ENCODE measurements around the gene LRP8.

The LRP8 gene

DNA sequence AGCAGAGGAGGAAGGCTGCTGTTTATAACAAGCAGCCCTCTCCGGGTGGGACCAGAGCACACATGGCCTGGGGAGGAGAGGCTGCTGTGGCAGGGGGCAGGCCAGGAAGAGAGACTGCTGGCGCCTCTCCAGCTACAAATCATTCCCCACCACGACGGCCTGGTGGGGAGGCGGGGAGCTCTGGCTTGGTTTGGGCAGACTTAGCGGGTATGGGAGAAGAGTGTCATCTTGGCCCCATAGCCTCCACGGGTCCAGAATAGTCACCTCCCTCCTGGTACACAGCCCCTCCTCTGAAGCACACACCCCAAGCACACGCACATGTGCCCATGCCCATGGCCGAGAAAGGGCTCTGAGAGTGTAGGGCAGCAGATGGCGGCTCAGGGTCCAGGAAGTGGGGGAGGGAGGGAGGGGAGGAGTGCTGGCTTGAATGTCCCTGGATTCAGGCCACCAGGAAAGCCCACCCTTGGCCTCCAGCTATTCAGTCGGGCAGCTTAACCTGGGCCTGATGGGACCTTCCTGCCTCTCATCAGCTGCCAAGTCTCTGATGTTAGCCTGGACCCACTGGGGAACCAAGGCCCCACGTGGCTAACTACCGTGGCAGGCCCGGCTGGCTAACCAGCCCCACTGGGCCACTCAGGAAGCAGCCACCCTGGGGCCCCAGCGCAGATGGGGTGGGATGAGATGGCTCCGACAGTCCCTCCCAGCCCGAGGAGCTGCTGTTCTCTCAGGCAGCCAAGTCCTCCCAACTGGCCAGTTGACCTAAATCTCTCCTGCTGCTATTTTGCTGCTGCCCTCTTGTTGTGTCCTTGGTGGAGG, 10.9 kb downstream of the LRP8 start:
- no peak for DNase-seq (ENCODE audit: extremely low read depth, insufficient read length)
- Histone ChIP-seq H3K27me3 (replicated peaks; ENCODE audit: control insufficient read depth, insufficient read depth, low read length) (no peaks in the 10 kb centered on the region), H3K4me3 (replicated peaks; ENCODE audit: low read depth, low read length) (no peak overlapping the region), H3K36me3 (ENCODE audit: control insufficient read depth, insufficient read depth, low read length) (peaks cover 37% of the 10 kb centered on the region)
- TF ChIP-seq, protein P1, sequence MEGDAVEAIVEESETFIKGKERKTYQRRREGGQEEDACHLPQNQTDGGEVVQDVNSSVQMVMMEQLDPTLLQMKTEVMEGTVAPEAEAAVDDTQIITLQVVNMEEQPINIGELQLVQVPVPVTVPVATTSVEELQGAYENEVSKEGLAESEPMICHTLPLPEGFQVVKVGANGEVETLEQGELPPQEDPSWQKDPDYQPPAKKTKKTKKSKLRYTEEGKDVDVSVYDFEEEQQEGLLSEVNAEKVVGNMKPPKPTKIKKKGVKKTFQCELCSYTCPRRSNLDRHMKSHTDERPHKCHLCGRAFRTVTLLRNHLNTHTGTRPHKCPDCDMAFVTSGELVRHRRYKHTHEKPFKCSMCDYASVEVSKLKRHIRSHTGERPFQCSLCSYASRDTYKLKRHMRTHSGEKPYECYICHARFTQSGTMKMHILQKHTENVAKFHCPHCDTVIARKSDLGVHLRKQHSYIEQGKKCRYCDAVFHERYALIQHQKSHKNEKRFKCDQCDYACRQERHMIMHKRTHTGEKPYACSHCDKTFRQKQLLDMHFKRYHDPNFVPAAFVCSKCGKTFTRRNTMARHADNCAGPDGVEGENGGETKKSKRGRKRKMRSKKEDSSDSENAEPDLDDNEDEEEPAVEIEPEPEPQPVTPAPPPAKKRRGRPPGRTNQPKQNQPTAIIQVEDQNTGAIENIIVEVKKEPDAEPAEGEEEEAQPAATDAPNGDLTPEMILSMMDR (IDR thresholded peaks at IDR 0.05; ENCODE audit: insufficient read depth, low read length, poor library complexity, severe bottlenecking) = no peak

GRCh38 chr1:53316424-53316765, 11.5 kb downstream of the LRP8 start:
- no peak overlapping the region for H3K4me3 ChIP-seq (replicated peaks; ENCODE audit: low read depth, low read length)
- TF ChIP-seq, protein P1 (IDR thresholded peaks at IDR 0.05; ENCODE audit: insufficient read depth, low read length, poor library complexity, severe bottlenecking) = no peak
- H3K36me3 ChIP-seq (ENCODE audit: control insufficient read depth, insufficient read depth, low read length) = peaks cover 33% of the 10 kb centered on the region
- H3K27me3 ChIP-seq (replicated peaks; ENCODE audit: control insufficient read depth, insufficient read depth, low read length) = no peaks in the 10 kb centered on the region
- no peak for DNase-seq (ENCODE audit: extremely low read depth, insufficient read length)

GRCh38 chr1:53315456-53316423, 12.1 kb downstream of the LRP8 start:
- peaks cover 31% of the 10 kb centered on the region for H3K36me3 ChIP-seq (ENCODE audit: control insufficient read depth, insufficient read depth, low read length)
- no peaks in the 10 kb centered on the region for H3K27me3 ChIP-seq (replicated peaks; ENCODE audit: control insufficient read depth, insufficient read depth, low read length)
- no peak for DNase-seq (ENCODE audit: extremely low read depth, insufficient read length)
- no peak overlapping the region for H3K4me3 ChIP-seq (replicated peaks; ENCODE audit: low read depth, low read length)
- TF ChIP-seq, protein P1 (IDR thresholded peaks at IDR 0.05; ENCODE audit: insufficient read depth, low read length, poor library complexity, severe bottlenecking) = no peak

DNA sequence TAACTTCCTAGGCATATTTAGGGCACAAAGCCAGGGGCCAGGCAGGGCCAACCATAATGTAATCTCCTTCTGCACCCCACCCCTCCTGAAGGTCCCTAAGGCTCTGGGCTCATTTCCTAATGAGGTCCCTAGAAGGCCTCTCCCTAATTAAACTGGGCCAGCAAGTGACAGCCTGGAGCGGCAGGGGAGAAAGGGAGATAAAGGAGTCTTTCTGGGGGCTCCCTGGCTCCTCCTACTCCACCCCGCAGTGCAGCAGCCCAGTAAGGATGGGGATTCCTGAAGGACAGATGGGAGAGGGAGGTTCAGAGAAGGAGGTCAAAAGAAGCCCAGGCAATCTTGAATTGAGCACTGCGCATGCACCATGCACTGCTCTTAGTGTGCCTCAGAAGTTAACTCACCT, 12.8 kb downstream of the LRP8 start:
- Histone ChIP-seq H3K27me3 (replicated peaks; ENCODE audit: control insufficient read depth, insufficient read depth, low read length) (no peaks in the 10 kb centered on the region), H3K36me3 (ENCODE audit: control insufficient read depth, insufficient read depth, low read length) (peaks cover 26% of the 10 kb centered on the region), H3K4me3 (replicated peaks; ENCODE audit: low read depth, low read length) (no peak overlapping the region)
- TF ChIP-seq, protein P1 (IDR thresholded peaks at IDR 0.05; ENCODE audit: insufficient read depth, low read length, poor library complexity, severe bottlenecking) = no peak
- no peak for DNase-seq (ENCODE audit: extremely low read depth, insufficient read length)

- no peak for DNase-seq (ENCODE audit: extremely low read depth, insufficient read length)
- no peak overlapping the region for H3K4me3 ChIP-seq (replicated peaks; ENCODE audit: low read depth, low read length)
- H3K36me3 ChIP-seq (ENCODE audit: control insufficient read depth, insufficient read depth, low read length) = peaks cover 28% of the 10 kb centered on the region
- no peaks in the 10 kb centered on the region for H3K27me3 ChIP-seq (replicated peaks; ENCODE audit: control insufficient read depth, insufficient read depth, low read length)
- TF ChIP-seq, protein P1 (IDR thresholded peaks at IDR 0.05; ENCODE audit: insufficient read depth, low read length, poor library complexity, severe bottlenecking) = no peak
Measured at GRCh38 chr1:53314606-53315005, 13.3 kb downstream of the LRP8 start.
